HG02759 (cell line): ENCODE data around the gene JMJD8.

Experiments
- ATAC-seq: cut with Tn5 transposase; IDR thresholded peaks from one replicate; pipeline ENCODE4 v1.9.1; 2021; ENCODE audit warnings: mild to moderate bottlenecking, moderate library complexity; ENCODE audit not compliant: unreplicated experiment

JMJD8 gene

DNA sequence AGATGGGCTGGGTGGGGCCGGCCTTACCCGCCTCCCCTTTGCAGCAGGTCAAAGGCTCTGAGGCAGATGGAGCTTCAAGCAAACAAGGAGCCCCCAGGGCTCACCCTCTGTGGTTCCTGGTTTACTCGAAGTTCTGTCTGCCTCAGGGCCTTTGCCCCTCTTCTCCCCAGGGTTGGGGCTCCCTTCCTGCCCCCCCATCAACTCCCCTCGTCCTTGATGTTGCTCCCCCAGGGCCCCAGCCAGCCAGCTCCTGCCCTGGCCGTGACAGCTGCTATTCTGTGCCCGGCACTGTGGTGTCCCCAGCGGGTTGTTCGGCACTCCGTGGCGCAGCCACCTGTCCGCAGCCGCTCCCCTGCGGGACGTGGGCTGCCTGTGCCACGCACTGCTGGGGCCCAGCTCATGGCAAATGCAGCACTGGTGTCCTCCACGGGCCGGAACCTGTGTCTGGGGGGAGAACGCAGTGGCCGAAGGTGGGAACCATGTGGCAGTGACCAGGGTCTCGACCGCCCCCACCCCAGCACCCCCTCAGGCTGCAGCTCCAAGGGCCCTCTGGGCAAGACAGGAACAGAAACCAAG, 26.5 kb upstream of the JMJD8 start:
- ATAC-seq, result no peak

DNA sequence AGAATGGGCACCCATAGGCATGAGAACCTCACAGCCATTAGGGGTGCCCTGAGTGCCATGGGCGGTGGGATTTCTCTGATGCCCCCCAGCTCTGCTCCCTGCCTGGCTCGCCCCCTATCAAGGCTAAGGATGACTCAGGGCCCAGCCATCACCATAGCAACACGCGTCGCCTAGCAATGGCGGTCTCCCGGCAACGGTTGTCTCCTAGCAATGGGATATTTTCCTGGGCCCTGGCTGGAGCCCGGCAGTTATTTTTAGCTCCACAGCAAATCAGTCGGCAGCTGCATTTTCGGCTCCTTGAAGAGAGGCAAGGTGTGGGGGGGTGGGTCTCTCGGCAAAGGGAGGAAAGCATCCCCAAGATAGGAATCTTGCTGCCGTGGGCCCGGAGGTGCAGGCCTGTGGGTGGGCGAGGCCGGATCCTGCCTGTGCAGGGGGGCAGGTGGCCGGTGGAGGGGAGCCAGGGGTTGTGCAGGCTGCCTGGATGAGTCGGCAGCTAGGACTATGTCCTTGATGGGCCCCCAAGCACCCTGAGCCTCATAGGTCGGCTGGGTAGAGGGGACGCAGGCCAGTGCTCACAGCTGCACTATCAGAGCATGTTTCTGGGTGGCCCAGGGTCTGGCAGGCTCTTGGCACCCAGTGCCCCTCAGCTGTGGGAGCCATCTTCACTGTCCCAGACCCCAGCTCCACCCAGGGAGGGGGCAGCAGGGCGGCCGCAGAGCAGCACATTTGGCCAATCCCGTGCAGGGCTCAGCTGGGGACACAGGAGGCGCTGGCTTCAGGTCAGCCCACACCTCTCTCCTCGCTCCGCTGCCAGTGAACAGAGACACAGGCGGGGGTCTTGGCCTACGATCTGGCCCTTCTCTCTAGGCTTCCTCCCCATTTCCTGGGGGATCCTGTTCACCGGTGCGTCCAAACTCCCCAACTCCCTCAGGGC, 25.7 kb upstream of the JMJD8 start:
- ATAC-seq, result no peak

- no peak for ATAC-seq
Observed at GRCh38 chr16:708959-709358, 24.8 kb upstream of the JMJD8 start.

DNA sequence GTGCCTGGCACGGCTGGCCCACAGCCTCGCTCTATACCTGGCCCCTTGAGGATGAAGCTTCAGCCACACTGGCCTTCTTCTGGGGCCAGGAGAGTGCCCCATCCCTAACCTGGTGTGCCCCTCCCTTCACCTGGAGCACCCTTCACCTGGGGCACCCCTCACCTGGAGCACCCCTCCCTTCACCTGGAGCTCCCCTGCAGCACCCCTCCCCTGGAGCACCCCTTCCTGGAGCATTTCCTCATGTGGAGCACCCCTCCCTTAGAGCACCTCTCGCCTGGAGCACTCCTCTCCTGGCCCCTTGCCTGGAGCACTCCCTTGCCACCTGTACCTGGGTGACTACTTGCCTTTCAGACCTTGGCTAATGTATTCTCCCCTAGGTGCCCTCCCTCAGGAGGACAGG, 23.9 kb upstream of the JMJD8 start:
- no peak for ATAC-seq

- no peak for ATAC-seq
Observed at GRCh38 chr16:707062-707538, 23.0 kb upstream of the JMJD8 start.

DNA sequence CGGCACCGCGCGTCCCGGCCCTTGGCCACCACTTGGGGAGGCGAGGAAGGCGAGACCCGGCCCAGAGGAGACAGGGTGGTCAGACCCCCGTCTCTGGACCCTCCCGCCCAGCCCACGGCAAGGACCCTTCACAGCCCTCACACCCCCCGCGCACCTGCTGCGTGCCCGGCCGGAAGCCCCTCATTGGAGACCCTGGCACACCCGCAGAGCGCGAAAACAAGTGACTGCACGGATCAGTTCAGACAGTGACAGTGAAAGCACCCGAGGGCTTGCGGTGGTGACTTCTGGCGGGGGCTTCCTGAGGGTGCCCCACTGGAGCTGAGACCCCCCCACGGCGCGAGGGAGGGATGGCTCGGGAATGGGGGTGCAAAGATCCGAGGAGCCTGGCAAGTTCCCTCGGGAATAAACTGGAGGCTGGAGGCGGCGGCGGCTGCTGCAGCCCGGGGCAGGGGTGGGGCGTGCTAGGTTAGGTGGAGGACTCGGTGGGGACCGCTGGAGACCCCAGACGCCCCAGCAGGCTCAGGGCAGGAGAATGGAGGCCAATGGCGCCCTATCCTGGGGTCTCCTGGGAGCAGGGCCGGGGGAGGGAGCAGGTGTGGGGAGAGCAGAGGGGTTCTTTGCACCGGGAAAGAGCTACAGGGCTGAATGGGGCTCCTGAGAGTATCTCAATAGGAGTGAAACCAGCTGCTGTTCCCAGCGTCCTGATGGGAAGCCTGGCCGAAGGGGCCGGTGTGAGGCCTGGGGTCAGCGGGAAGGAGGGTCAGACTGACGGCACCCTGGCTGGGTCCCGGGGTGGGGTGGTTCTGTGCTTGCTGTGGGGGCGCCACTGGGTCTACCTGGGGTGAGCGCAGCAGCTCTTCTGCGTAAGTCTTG, 22.3 kb upstream of the JMJD8 start:
- ATAC-seq, result no peak

- no peak for ATAC-seq
Observed at GRCh38 chr16:705431-706188, 21.5 kb upstream of the JMJD8 start, which contains the start of gene FBXL16. FBXL16 (minus strand) TSS chr16:705801; CDS start chr16:697405, 8,396 bp downstream.

GRCh38 chr16:704552-705380, 20.6 kb upstream of the JMJD8 start:
- ATAC-seq, result no peak

DNA sequence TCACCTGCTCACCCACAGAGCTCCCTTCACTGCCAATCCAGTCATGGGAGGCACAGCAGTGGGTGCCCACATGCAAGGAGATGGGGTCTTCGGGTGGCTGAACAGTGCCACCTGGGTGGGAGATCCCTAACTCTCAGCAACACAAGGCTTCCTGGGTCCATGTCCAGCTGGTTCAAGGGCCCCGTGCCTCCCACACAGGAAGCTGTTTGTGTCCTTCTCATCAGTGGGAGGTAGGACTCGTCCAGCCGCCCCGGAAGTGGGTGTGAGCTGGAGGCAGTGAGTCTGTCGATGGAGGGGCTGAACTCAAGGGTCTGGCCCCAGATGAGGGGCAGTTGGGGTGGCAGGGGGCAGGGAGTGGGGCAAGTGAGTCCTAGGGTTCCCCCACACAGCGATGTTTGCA, 19.9 kb upstream of the JMJD8 start:
- no peak for ATAC-seq

DNA sequence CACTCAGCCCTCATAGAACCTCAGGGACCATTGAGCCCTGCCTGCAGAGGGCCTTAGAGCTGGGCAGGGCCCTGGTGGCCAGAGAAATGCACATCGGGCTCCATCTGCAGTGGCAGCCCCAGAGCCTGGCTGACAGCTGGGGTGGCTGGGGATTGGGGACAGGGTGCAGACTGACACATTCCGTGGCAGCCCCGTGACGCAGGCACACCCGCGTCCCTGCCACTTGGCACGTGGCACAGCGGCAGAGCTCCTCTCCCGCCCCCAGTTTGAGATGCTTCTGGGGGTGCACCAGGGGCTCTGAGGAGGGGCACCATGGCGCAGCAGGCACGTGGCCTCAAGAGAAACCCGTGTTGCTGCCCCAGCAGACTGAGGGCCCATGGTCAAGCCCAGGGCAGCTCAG, 19.3 kb upstream of the JMJD8 start:
- ATAC-seq, result no peak

- no peak for ATAC-seq
Observed at GRCh38 chr16:702341-702740, 18.2 kb upstream of the JMJD8 start.

GRCh38 chr16:700684-701584, 16.8 kb upstream of the JMJD8 start:
- ATAC-seq, result no peak

DNA sequence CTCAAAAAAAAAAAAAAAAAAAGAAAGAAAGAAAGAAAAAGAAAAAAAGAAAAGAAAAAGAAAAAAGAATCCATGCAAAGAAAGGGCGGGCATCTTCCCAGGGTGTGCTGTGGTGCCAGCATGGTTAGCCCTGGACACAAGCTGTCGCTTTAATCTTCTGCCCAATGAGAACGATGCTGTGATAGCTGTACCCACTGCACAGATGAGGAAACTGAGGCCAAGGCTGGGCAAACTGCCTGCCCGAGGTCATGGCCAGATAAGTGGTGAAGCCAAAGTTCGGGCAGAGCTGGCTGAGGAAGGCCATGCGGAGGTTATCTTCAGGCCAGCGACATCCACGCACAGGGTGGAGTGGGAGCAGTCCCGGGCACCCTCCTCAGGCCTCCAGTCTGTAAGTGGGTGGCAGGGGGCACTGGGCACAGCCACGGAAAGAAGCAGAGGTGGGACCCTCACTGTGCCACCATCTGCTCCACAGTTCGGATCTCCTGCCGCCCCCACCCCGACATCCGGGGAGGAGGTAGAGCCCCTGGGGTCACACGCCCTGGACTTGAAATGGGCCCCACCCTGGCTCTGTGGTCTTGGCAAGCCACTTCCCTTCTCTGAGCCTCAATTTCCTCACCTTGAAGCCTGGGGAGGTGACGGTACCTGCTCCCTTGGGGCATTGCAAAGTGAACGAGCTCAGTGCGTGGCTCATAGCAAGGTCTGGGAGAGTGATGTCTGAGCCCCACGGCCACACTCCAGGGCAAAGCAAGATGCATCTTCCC, 15.0 kb upstream of the JMJD8 start:
- ATAC-seq, result no peak

DNA sequence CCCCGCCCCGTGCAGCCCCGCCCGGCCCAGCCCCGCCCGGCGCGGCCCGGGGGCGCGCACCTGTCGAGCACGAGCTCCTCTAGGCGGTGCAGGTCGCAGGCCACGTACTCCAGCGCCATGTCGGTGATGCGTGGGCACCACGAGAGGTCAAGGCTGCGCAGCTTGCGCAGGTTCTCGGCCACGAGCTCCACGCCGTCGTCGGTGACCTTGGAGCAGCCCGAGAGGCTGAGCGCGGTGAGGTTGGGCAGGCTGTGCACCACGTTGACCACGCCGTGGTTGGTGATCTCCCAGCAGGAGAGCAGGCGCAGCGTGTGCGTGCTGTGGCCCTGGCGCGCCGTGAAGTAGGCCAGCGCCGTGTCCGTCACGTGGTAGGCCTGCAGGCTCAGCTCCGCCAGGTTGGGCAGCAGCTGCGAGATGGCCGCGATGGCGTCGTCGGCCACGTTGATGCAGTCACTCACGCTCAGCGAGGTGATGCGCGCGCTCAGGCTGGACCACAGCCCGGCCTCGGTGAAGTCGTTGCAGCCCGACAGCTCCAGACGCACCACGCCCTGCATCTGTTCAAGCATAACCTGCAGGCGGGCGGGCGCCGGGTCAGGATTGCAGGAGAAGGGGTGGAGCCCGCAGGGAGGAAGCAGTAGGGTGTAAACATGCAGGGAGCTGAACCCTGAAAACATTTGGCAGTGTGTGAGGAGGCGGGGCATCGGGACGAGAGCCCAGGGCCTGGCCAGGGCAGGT, 11.4 kb upstream of the JMJD8 start:
- ATAC-seq, result no peak

DNA sequence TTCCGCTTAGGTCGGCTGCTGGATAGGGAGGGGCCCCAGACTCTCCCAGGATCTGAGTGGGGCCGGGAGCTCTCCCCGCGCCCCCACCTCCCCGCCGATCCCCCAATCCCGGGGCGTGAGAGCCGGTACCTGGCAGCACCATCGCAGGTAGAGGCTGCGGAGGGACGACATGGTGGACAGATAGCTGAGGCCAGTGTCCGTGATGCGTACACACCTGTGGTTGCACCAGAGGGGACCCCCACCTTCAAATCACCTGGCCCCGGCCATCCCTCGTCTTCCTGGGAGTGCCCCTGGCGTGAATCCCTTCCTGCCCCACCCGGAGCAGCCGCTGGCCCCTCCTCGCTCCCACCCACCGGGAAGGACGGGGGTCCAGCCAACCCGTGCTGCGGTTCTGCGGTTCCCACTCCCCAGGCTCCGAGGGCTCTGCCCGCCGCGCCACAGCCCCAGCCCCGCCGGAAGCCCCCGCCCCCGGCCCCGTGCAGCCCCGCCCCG, 10.8 kb upstream of the JMJD8 start:
- ATAC-seq, result no peak

DNA sequence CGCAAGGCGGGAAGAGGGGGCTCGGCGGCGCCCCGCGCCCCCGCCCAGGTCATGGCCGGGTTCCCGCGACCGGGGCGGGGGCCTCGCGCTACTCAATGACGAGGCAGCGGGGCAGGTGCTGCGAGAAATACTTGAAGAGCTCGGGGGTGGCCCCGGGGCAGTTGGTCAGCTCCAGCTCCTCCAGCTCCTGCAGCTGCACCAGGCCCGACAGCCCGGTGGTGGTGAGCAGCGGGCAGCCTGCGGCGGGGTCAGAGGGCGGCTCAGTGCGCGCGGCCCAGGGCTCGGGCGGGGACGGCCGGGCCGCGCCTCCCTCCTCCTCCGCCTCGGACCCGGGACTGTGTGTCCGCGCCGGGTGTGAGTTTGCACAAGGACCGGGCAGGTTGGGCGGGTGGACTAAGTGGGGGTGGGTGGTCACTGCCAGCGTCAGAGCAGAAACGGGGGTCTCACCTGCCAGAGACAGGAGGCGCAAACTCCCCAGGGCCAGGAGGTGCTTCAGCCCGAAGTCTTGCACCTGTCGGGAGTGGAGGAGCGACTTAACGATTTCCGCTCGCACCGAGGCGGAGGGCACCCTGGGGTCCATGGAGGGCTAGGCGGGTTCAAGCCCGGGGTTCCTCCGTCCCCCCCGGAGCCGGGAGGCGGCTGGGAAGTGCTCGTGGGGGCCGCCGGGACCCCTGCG, 10.2 kb upstream of the JMJD8 start:
- ATAC-seq, result no peak

GRCh38 chr16:693766-694165, 9.6 kb upstream of the JMJD8 start:
- ATAC-seq, result no peak
